H1 (cell line): ENCODE results near the gene PI4K2A. TPM values are rescaled to one million over a fixed set of nuclear protein-coding genes. Genes with fewer than 3 reads are reported as not detected.
A peak's percentile ranks its signal among the peaks of the same experiment; 100 is the strongest.

ENCODE experiments used
- CTCF ChIA-PET: fragments of 300-600 bp; sonication (Branson Sonifier 250); formaldehyde crosslinking; loops from one replicate; lab custom pipeline; 2021; ENCODE audit not compliant: partially characterized antibody; lab: Charles Lee
- POLR2A ChIA-PET: fragments of 300-600 bp; sonication (Branson Sonifier 250); formaldehyde crosslinking; loops from one replicate; lab custom pipeline; 2021; ENCODE audit warnings: inconsistent platforms; ENCODE audit not compliant: partially characterized antibody; lab: Charles Lee
- DNase-seq, 2 experiments: peaks; one replicate each; pipeline versions ENCODE4 v3.0.0 to v3.0.0-alpha.2; 2010 to 2022; ENCODE audit warnings: low spot score in 2 of 2, low read depth in 1 of 2, mixed read lengths in 1 of 2
- FAIRE-seq: peaks from 2 replicates; lab custom pipeline; 2011; peaks lifted over from hg19 to GRCh38; lab: Jason Lieb, UNC
- H2AFZ ChIP-seq: 2 replicates; pipeline ENCODE4 v1.8.1; 2012; ENCODE audit warnings: low read length, inconsistent platforms
- H2AK5ac ChIP-seq: 2 replicates; pipeline ENCODE4 v1.6.1; 2013; ENCODE audit warnings: low read depth, low read length
- H2BK120ac ChIP-seq: replicated peaks from 2 replicates; pipeline ENCODE3; 2013; ENCODE audit warnings: low read depth, low read length, inconsistent platforms
- H2BK12ac ChIP-seq: 2 replicates; pipeline ENCODE4 v1.6.1; 2013; ENCODE audit warnings: low read depth, low read length
- H2BK15ac ChIP-seq: 2 replicates; pipeline ENCODE4 v1.6.1; 2013; ENCODE audit warnings: low read length
- H2BK20ac ChIP-seq: 2 replicates; pipeline ENCODE4 v1.6.1; 2013; ENCODE audit warnings: low read length
- H2BK5ac ChIP-seq: 2 replicates; pipeline ENCODE4 v1.6.1; 2013; ENCODE audit warnings: low read depth, low read length
- H3K14ac ChIP-seq: 2 replicates; pipeline ENCODE4 v1.6.1; 2013; ENCODE audit warnings: inconsistent platforms; ENCODE audit not compliant: insufficient read length
- H3K18ac ChIP-seq: 2 replicates; pipeline ENCODE4 v1.6.1; 2013; ENCODE audit warnings: low read length; ENCODE audit errors: extremely low read depth
- H3K23ac ChIP-seq: 2 replicates; pipeline ENCODE4 v1.6.1; 2013; ENCODE audit warnings: inconsistent platforms; ENCODE audit not compliant: insufficient read length
- H3K23me2 ChIP-seq: 2 replicates; pipeline ENCODE4 v1.6.1; 2013; ENCODE audit warnings: low read depth, low read length
- H3K27ac ChIP-seq: 2 replicates; pipeline ENCODE4 v1.6.1; 2011; ENCODE audit warnings: low read depth, low read length, inconsistent platforms
- H3K27me3 ChIP-seq, 4 experiments: replicated peaks in 1 of 4; 1 replicate in 1 of 4; 2 replicates in 3 of 4; pipeline versions ENCODE4 v1.6.1 to v1.8.1; 2011 to 2013; ENCODE audit warnings: low read length in 3 of 4, mild to moderate bottlenecking in 3 of 4, inconsistent platforms in 2 of 4, mixed read lengths in 2 of 4, moderate library complexity in 1 of 4; ENCODE audit not compliant: control insufficient read depth in 3 of 4, insufficient read depth in 3 of 4; ENCODE audit errors: extremely low read depth in 1 of 4
- H3K36me3 ChIP-seq, 4 experiments: 2 replicates each; pipeline versions ENCODE4 v1.6.1 to v1.8.1; 2011 to 2013; ENCODE audit warnings: mild to moderate bottlenecking in 4 of 4, low read length in 3 of 4, moderate library complexity in 2 of 4, control low read depth in 1 of 4, inconsistent platforms in 1 of 4; ENCODE audit not compliant: insufficient read depth in 4 of 4, control insufficient read depth in 2 of 4
- H3K4ac ChIP-seq: replicated peaks from 2 replicates; pipeline ENCODE3; 2013; ENCODE audit warnings: low read length, low read depth, mixed read lengths, inconsistent platforms; ENCODE audit not compliant: insufficient read length
- H3K4me1 ChIP-seq, 4 experiments: replicated peaks in 1 of 4; 1 replicate in 1 of 4; 2 replicates in 3 of 4; pipeline versions ENCODE4 v1.6.1 to v1.8.1; 2011 to 2013; ENCODE audit warnings: low read length in 3 of 4, inconsistent platforms in 2 of 4, mixed read lengths in 1 of 4; ENCODE audit not compliant: insufficient read depth in 4 of 4, control insufficient read depth in 3 of 4
- H3K4me2 ChIP-seq, 2 experiments: 2 replicates each; pipeline versions ENCODE4 v1.6.1 to v1.8.1; 2011 to 2013; ENCODE audit warnings: low read depth in 2 of 2, low read length in 2 of 2, control low read depth in 1 of 2, inconsistent platforms in 1 of 2, mild to moderate bottlenecking in 1 of 2; ENCODE audit not compliant: insufficient read depth in 1 of 2
- H3K4me3 ChIP-seq, 4 experiments: fragments of 200-600, 300-600 bp in 1 of 4; sonication (generic), shearing (Covaris generic), sonication (Bioruptor Twin) in 1 of 4; 2 replicates each; pipeline versions ENCODE4 v1.5.1 to v1.8.1; 2011 to 2016; ENCODE audit warnings: low read length in 4 of 4, low read depth in 3 of 4, control low read depth in 2 of 4, inconsistent platforms in 2 of 4, mild to moderate bottlenecking in 2 of 4, mixed read lengths in 1 of 4, moderate library complexity in 1 of 4; ENCODE audit not compliant: insufficient read depth in 2 of 4; ENCODE audit errors: extremely low read depth in 1 of 4
- H3K56ac ChIP-seq: replicated peaks from 2 replicates; pipeline ENCODE3; 2013; ENCODE audit warnings: low read depth, mild to moderate bottlenecking, mixed read lengths, low read length, inconsistent platforms; ENCODE audit not compliant: insufficient read length
- H3K79me1 ChIP-seq: 2 replicates; pipeline ENCODE4 v1.6.1; 2013; ENCODE audit warnings: low read depth, low read length, control low read depth
- H3K79me2 ChIP-seq, 2 experiments: 2 replicates each; pipeline versions ENCODE4 v1.6.1 to v1.8.1; 2012 to 2013; ENCODE audit warnings: low read length in 2 of 2, mild to moderate bottlenecking in 2 of 2, inconsistent platforms in 1 of 2; ENCODE audit not compliant: insufficient read depth in 2 of 2, control insufficient read depth in 1 of 2
- H3K9ac ChIP-seq, 4 experiments: replicated peaks in 1 of 4; 1 replicate in 1 of 4; 2 replicates in 3 of 4; pipeline versions ENCODE4 v1.6.1 to v1.8.1; 2011 to 2013; ENCODE audit warnings: low read depth in 3 of 4, low read length in 3 of 4, control low read depth in 2 of 4, mild to moderate bottlenecking in 2 of 4, moderate library complexity in 2 of 4, inconsistent platforms in 1 of 4; ENCODE audit errors: extremely low read depth in 1 of 4
- H3K9me3 ChIP-seq, 2 experiments: 2 replicates each; pipeline versions ENCODE4 v1.6.1 to v1.8.1; 2012 to 2013; ENCODE audit warnings: mild to moderate bottlenecking in 2 of 2, moderate library complexity in 2 of 2, control low read depth in 1 of 2, inconsistent platforms in 1 of 2, low read depth in 1 of 2, low read length in 1 of 2, mixed read lengths in 1 of 2; ENCODE audit not compliant: insufficient read depth in 2 of 2
- H4K20me1 ChIP-seq, 2 experiments: replicated peaks in 1 of 2; 2 replicates each; pipeline versions ENCODE3 to v1.8.1; 2011 to 2013; ENCODE audit warnings: inconsistent platforms in 2 of 2, low read length in 2 of 2, mild to moderate bottlenecking in 1 of 2; ENCODE audit not compliant: insufficient read depth in 2 of 2, control insufficient read depth in 1 of 2
- H4K5ac ChIP-seq: 2 replicates; pipeline ENCODE4 v1.6.1; 2013; ENCODE audit warnings: low read length, low read depth, mixed read lengths, inconsistent platforms; ENCODE audit not compliant: insufficient read length
- H4K8ac ChIP-seq: 2 replicates; pipeline ENCODE4 v1.8.0; 2013; ENCODE audit warnings: mild to moderate bottlenecking, moderate library complexity, low read length, inconsistent platforms; ENCODE audit not compliant: insufficient read depth; ENCODE audit errors: extremely low read depth
- H4K91ac ChIP-seq: replicated peaks from 2 replicates; pipeline ENCODE3; 2013; ENCODE audit warnings: low read length, mixed read lengths, inconsistent platforms; ENCODE audit not compliant: insufficient read length
- CHD1 ChIP-seq: IDR thresholded peaks from 2 replicates; pipeline ENCODE4 v1.6.1; 2012; ENCODE audit warnings: low read depth, low read length, improper control_type of control experiment
- CTCF ChIP-seq, 3 experiments: IDR thresholded peaks; 1 replicate in 2 of 3; 2 replicates in 1 of 3; pipeline versions ENCODE4 v1.5.1 to v1.6.1; 2011; ENCODE audit warnings: low read length in 3 of 3, mild to moderate bottlenecking in 3 of 3, inconsistent platforms in 2 of 3, low read depth in 1 of 3, moderate library complexity in 1 of 3; ENCODE audit not compliant: insufficient read depth in 1 of 3; ENCODE audit errors: control extremely low read depth in 1 of 3
- GTF2F1 ChIP-seq: IDR thresholded peaks from 2 replicates; pipeline ENCODE4 v1.6.1; 2012; ENCODE audit warnings: low read depth, low read length, improper control_type of control experiment, borderline replicate concordance
- NRF1 ChIP-seq: IDR thresholded peaks from 2 replicates; pipeline ENCODE4 v1.6.1; 2011; ENCODE audit warnings: mild to moderate bottlenecking, low read depth, low read length, improper control_type of control experiment
- PHF8 ChIP-seq: fragments of 200-600 bp; sonication (generic); conservative IDR thresholded peaks from 2 replicates; pipeline ENCODE4 v1.7.1; 2012; ENCODE audit warnings: low read depth, mild to moderate bottlenecking, inconsistent platforms, low read length, moderate library complexity
- POLR2A ChIP-seq, 2 experiments: IDR thresholded peaks; 1 replicate in 1 of 2; 2 replicates in 1 of 2; pipeline ENCODE4 v1.6.1; 2011; ENCODE audit warnings: low read depth in 2 of 2, low read length in 2 of 2, mild to moderate bottlenecking in 2 of 2; ENCODE audit errors: control extremely low read depth in 1 of 2
- TAF1 ChIP-seq: IDR thresholded peaks from 2 replicates; pipeline ENCODE4 v1.6.1; 2011; ENCODE audit warnings: mild to moderate bottlenecking, low read depth, low read length
- TBP ChIP-seq: IDR thresholded peaks from 2 replicates; pipeline ENCODE4 v1.6.1; 2011; ENCODE audit warnings: low read depth, low read length, improper control_type of control experiment
- WGBS, 2 experiments: shearing (Covaris generic) in 1 of 2; methylation state at CpG; one replicate each; pipeline versions ENCODE4 v1.1.6 to v1.1.7; 2013 to 2015; ENCODE audit warnings: low lambda C conversion rate in 2 of 2, mixed read lengths in 2 of 2, inconsistent platforms in 1 of 2, low coverage in 1 of 2, missing lambda C conversion rate in 1 of 2; ENCODE audit not compliant: insufficient replicate concordance in 2 of 2, insufficient coverage in 1 of 2, insufficient read length in 1 of 2; ENCODE audit errors: extremely low coverage in 1 of 2, missing lambda C conversion rate in 1 of 2; 5-methylcytosine and 5-hydroxymethylcytosine counted together
- polyA plus RNA-seq, 7 experiments: library from polyadenylated mRNA; depleted of rRNA in 3 of 7; stranded (reverse) in 5 of 7; unstranded in 2 of 7; fragments of >200 nt in 5 of 7; fragments of 200-250 nt in 2 of 7; gene quantifications; 1 replicate in 5 of 7; 2 replicates in 1 of 7; 4 replicates in 1 of 7; pipeline versions ENCODE4 v1.2.1 to v1.2.3, GENCODE V29; 2011 to 2013; ENCODE audit warnings: missing spikeins in 2 of 7, mixed read lengths in 2 of 7
- total RNA-seq: library from RNA; stranded (reverse); fragmentation: NEBNext Ultra II Directional; extraction: Animal tissue kit (Norgen Biotek cat#: 25700); gene quantifications from 2 replicates; pipeline ENCODE4 v1.2.1, GENCODE V29; 2021

The PI4K2A gene
- total and polyA plus RNA-seq, 2 of the 8 experiments (the other 6 are each of a cell fraction or from before 2014, with no cell fraction given) = 20.7 to 21.9 TPM

- Histone ChIP-seq H3K27ac (peak within 1 kb of the TSS; percentile 62), H4K91ac (peak within 1 kb of the TSS; percentile 69), H3K36me3 (0 out of 8 replicates have a peak, but pooled peaks cover 0 to 2% (median 0%) of the 10 kb centered on the region in 4 experiments), H2BK120ac (no peak within 1 kb of the TSS), H3K23ac (no peak within 1 kb of the TSS), H3K56ac (no peak within 1 kb of the TSS), H2AFZ (peak within 1 kb of the TSS; percentile 74), H3K9ac (peak within 1 kb of the TSS; percentile 80 to 95 (median 87)), H2BK20ac (no peak within 1 kb of the TSS; the same call in none of the 2 replicates), H3K23me2 (peaks cover 7% of the 10 kb centered on the region; the same call in 1 of the 2 replicates), H4K20me1 (peaks cover 0 to 2% of the 10 kb centered on the region in 2 experiments), H2BK5ac (peak within 1 kb of the TSS; percentile 78), H3K4me2 (peak within 1 kb of the TSS; percentile 84 to 96), H2BK12ac (peak within 1 kb of the TSS; percentile 95), H2AK5ac (peak within 1 kb of the TSS; percentile 94), H3K14ac (no peak within 1 kb of the TSS), H3K4me3 (peak within 1 kb of the TSS; percentile 60 to 74 (median 72)), H3K4me1 (peaks cover 0 to 16% (median 5%) of the 10 kb centered on the region in 4 experiments; a peak in 4 of 7 replicates), H4K8ac (peak within 1 kb of the TSS; percentile 96), H3K18ac (peak within 1 kb of the TSS; percentile 95), H3K4ac (peak within 1 kb of the TSS; percentile 41), H3K79me2 (peaks cover 0 to 8% of the 10 kb centered on the region in 2 experiments; a peak in 1 of 4 replicates), H2BK15ac (peak within 1 kb of the TSS; percentile 54; the same call in 1 of the 2 replicates), H3K9me3 (no peaks in the 10 kb centered on the region), H3K27me3 (peaks cover 0 to 7% (median 0%) of the 10 kb centered on the region in 4 experiments; a peak in 2 of 7 replicates), H4K5ac (peak within 1 kb of the TSS; percentile 81), H3K79me1 (no peaks in the 10 kb centered on the region)
- ChIA-PET POLR2A (interaction anchor here (0.7 to 5.3 kb wide), 19 partner anchors 10 to 253 kb away, joined by 3 to 42 read pairs (median 8); partner anchors contain the start of genes MARVELD1, MORN4, PI4K2A and ZFYVE27), CTCF (interaction anchor here (0.7 to 6.5 kb wide), 14 partner anchors 8 to 211 kb away, joined by 3 to 50 read pairs (median 6); partner anchors contain the start of gene MARVELD1)
- 2% methylated on average over 72 of the region's 78 CpGs; no CpG with 5 or more reads in 1 of the 2 experiments for WGBS, 2 experiments
- FAIRE-seq (no peak), DNase-seq (peak; percentile 96 to 98)
- TF ChIP-seq GTF2F1 (peak; percentile 69; the same call in 1 of the 2 replicates), CHD1 (no peak), PHF8 (peak; percentile 69), NRF1 (0 out of 2 replicates have a peak, but pooled peaks have one; percentile 9), CTCF (IDR thresholded peaks at IDR 0.05; ENCODE audit: control extremely low read depth in 1 of 3, insufficient read depth in 1 of 3, low read depth in 1 of 3, low read length in 3 of 3) (no peak), POLR2A (IDR thresholded peaks at IDR 0.05; ENCODE audit: control extremely low read depth in 1 of 2, low read depth in 2 of 2, low read length in 2 of 2) (peak; percentile 62 to 89), TAF1 (peak; percentile 85), TBP (peak; percentile 51)
These were observed 46.7 kb downstream of the PI4K2A start, which contains the start of gene AVPI1 for GRCh38 chr10:97686962-97687784. Gene AVPI1, minus strand, starts transcription at chr10:97687241. Its CDS starts 7,336 bp downstream, at chr10:97679905.
